Hindlimb muscle (tissue), 1 donor: ENCODE measurements around the gene NPEPL1. TPM values are rescaled to one million over a fixed set of nuclear protein-coding genes. Genes with fewer than 3 reads are reported as not detected.

Experiments
- polyA plus RNA-seq: library from polyadenylated mRNA; unstranded; fragments of 120-200 nt; gene quantifications from one replicate; pipeline ENCODE4 v1.2.1, GENCODE V29; 2013; ENCODE audit not compliant: insufficient read length

The NPEPL1 gene
- polyA plus RNA-seq, 1 donor = 42.6 TPM

Other genes with a start within 250 kb of the NPEPL1 start
- 5.4 TPM for gene APCDD1L, start 177.4 kb upstream of the NPEPL1 start, polyA plus RNA-seq
- 71.0 TPM for gene STX16, start 41.5 kb upstream of the NPEPL1 start, polyA plus RNA-seq
- 2.5 TPM for gene GNAS-AS1, start 158.1 kb downstream of the NPEPL1 start, polyA plus RNA-seq
- 3,728 TPM for gene GNAS, start 159.9 kb downstream of the NPEPL1 start, polyA plus RNA-seq